ENCODE measurements around the gene RFTN1. TPM values are rescaled to one million over a fixed set of nuclear protein-coding genes. Genes with fewer than 3 reads are reported as not detected.

Gene RFTN1
- total and polyA plus RNA-seq, 12 donors: 8.3 to 35.7 (median 17.4) TPM

GRCh38 chr3:16500911-16501310 is 12.6 kb downstream of the RFTN1 start:
- Histone ChIP-seq H3K4me1 (replicated peaks in 1 of 2) (no peaks in the 10 kb centered on the region), H3K27me3 (no peaks in the 10 kb centered on the region), H3K36me3 (replicated peaks in 1 of 2) (no peaks in the 10 kb centered on the region), H3K4me3 (no peak overlapping the region), H3K27ac (no peak overlapping the region), H3K9me3 (replicated peaks in 1 of 3) (no peaks in the 10 kb centered on the region)
- DNase-seq: no peak
- intact Hi-C loops (cut with DNase I): no loop called here
- WGBS, 4 donors: 85 to 91% (median 88%) methylated on average over 12 of the region's 12 CpGs
- TF ChIP-seq, protein P1, sequence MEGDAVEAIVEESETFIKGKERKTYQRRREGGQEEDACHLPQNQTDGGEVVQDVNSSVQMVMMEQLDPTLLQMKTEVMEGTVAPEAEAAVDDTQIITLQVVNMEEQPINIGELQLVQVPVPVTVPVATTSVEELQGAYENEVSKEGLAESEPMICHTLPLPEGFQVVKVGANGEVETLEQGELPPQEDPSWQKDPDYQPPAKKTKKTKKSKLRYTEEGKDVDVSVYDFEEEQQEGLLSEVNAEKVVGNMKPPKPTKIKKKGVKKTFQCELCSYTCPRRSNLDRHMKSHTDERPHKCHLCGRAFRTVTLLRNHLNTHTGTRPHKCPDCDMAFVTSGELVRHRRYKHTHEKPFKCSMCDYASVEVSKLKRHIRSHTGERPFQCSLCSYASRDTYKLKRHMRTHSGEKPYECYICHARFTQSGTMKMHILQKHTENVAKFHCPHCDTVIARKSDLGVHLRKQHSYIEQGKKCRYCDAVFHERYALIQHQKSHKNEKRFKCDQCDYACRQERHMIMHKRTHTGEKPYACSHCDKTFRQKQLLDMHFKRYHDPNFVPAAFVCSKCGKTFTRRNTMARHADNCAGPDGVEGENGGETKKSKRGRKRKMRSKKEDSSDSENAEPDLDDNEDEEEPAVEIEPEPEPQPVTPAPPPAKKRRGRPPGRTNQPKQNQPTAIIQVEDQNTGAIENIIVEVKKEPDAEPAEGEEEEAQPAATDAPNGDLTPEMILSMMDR (IDR thresholded peaks at IDR 0.05): no peak
- no peak for TF ChIP-seq POLR2A (IDR thresholded peaks at IDR 0.05)

- TF ChIP-seq, protein P1 (IDR thresholded peaks at IDR 0.05): no peak
- TF ChIP-seq POLR2A (IDR thresholded peaks at IDR 0.05): no peak
- no peaks in the 10 kb centered on the region for H3K9me3 ChIP-seq (replicated peaks in 1 of 3)
- no peaks in the 10 kb centered on the region for H3K27me3 ChIP-seq
- intact Hi-C loops (cut with DNase I): no loop called here
- no peaks in the 10 kb centered on the region for H3K36me3 ChIP-seq (replicated peaks in 1 of 2)
- peaks cover 0 to 4% of the 10 kb centered on the region in 2 donors for H3K4me1 ChIP-seq (replicated peaks in 1 of 2)
- WGBS, 4 donors: 75 to 85% (median 84%) methylated on average over 1 of the region's 1 CpG
- DNase-seq: no peak
- no peak overlapping the region for H3K27ac ChIP-seq
- H3K4me3 ChIP-seq: no peak overlapping the region
Observed at GRCh38 chr3:16500093-16500492, 13.4 kb downstream of the RFTN1 start.

DNA sequence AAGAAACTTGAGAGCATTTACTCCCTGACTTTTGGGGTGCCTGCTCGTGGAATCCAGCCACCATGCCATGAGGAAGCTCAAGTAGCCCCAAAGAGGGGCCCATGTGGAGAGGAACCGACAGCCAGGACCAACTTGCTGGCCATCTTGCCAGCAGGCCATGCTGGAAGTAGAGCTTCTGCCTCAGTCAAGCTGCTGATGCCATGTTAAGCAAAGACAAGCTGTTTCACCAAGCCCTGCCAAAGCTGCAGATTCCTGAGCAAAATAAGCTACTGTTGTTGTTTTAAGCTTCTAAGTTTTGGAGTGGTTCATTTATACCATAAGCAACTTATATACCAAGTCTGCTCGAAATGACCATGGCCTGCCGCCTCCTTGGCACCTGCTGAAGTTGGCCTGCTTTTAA is 14.1 kb downstream of the RFTN1 start:
- H3K9me3 ChIP-seq (replicated peaks in 1 of 3): no peaks in the 10 kb centered on the region
- peaks cover 0 to 11% of the 10 kb centered on the region in 2 donors for H3K4me1 ChIP-seq (replicated peaks in 1 of 2)

DNA sequence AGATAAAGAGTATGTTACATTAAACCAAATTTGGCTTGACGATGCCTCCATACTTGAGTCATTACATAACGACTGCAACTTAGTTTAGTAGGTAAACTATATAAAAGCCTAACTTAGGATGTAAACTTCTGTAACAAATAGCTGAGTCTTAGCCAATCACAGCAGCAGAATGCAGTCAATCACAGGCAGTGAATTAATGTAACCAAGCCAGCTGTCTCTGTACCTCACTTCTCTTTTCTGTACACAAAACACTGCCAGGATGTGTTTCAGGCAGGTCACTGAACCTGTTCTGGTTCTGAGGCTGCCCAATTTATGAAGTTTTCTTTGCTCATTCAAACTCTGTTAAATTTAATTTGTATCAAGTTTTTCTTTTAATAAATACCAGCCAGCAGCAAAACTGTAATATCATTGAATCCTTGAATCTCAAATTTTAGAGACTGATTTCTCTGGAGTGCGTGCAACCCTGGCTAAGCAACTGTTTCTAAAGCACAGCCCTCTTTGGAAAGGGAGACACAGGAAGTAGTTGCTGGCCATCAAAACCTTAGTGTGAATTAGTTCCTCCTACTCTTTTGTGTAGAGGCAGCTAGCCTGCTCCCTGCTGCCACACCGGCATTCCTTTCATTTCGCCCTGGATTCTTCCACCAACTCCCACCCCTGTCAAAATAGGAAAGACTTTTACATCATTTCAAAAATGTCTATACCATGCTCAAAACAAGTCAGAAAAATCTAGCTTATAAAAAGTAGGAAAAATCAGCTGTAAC is 15.2 kb downstream of the RFTN1 start:
- H3K4me1 ChIP-seq (replicated peaks in 1 of 2): peaks cover 0 to 12% of the 10 kb centered on the region in 2 donors
- no peak for DNase-seq
- intact Hi-C loops (cut with DNase I): no loop called here
- 60 to 78% (median 76%) methylated on average over 5 of the region's 5 CpGs for WGBS, 4 donors
- H3K36me3 ChIP-seq (replicated peaks in 1 of 2): no peaks in the 10 kb centered on the region
- H3K27me3 ChIP-seq: no peaks in the 10 kb centered on the region
- H3K27ac ChIP-seq: no peak overlapping the region
- TF ChIP-seq, protein P1 (IDR thresholded peaks at IDR 0.05): no peak
- TF ChIP-seq POLR2A (IDR thresholded peaks at IDR 0.05): no peak
- H3K9me3 ChIP-seq (replicated peaks in 1 of 3): no peaks in the 10 kb centered on the region
- no peak overlapping the region for H3K4me3 ChIP-seq

More for the DNA sequence above, 14.1 kb downstream of the RFTN1 start:
- no peak overlapping the region for H3K27ac ChIP-seq
- intact Hi-C loops (cut with DNase I): no loop called here
- 74 to 92% (median 78%) methylated on average over 4 of the region's 4 CpGs for WGBS, 4 donors
- DNase-seq: no peak
- TF ChIP-seq, protein P1 (IDR thresholded peaks at IDR 0.05): no peak
- TF ChIP-seq POLR2A (IDR thresholded peaks at IDR 0.05): no peak
- H3K27me3 ChIP-seq: no peaks in the 10 kb centered on the region
- H3K4me3 ChIP-seq: no peak overlapping the region
- no peaks in the 10 kb centered on the region for H3K36me3 ChIP-seq (replicated peaks in 1 of 2)
